ENCODE measurements around the gene SCO2.

SCO2 gene

GRCh38 chr22:50498322-50498890 is 27.0 kb downstream of the SCO2 start:
- peak; percentile 85 for TF ChIP-seq CTCF (conservative IDR thresholded peaks at IDR 0.05; ENCODE audit: control insufficient read depth, insufficient read depth, low read depth, low read length)
- DNase-seq (ENCODE audit: low read depth): peak; percentile 66
- H3K4me3 ChIP-seq (ENCODE audit: control insufficient read depth, low read depth, low read length): no peak overlapping the region

DNA sequence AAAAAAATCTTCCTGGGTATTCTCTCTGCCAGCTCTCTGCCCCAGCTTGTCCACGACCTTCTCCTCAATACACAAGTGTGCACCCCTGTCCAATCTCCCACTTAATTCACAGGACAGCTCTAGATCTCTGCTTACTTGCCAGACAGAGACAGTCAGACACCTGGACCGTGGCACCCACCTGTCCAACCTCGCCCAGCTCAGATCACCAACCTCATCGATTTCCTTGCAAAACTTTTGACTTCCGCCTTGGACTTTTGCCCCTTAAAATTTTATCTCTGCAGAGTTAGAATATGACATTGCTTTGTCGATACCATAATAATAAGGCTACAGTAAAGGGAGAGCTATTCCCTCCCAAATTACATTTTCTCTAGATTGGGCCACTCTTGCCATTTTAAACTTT is 28.3 kb downstream of the SCO2 start:
- no peak overlapping the region for H3K4me3 ChIP-seq (ENCODE audit: control insufficient read depth, low read depth, low read length)
- DNase-seq (ENCODE audit: low read depth): no peak
- TF ChIP-seq CTCF (conservative IDR thresholded peaks at IDR 0.05; ENCODE audit: control insufficient read depth, insufficient read depth, low read depth, low read length): no peak

DNA sequence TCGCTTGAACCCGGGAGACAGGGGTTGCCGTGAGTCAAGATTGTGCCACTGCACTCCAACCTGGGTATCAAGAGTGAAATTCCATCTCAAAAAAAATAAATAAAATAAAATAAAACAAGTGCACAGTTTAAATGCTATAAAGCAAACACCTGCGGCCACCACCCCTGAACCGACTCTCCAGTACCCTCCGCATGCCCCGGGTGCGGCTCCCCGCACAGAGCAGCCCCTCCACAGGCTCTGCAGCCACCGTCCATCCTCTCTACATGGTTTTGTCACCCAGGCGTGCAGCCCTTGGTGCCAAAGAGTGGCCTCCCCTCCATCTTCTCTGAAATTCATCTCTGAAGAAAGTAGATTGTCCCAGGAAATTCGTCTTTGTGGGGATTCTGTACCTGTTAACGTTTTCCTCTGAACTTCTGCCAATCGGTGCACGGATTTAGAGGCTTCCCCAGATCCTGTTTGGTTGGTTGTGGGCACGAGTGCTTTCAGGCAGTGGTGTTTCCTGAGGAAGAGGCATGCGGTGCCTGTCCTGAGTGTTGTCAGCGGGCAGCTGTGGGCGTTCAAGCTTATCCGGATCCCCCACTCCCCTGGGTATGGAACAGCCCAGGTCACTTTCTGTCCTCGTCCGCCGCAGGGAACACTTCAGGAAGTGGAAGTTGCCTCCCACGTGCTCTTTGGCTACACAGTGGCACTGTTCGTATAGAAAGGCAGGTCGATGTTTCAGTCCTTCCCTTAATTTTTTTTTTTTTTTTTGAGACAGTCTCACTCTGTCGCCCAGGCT is 34.7 kb downstream of the SCO2 start:
- no peak overlapping the region for H3K4me3 ChIP-seq (ENCODE audit: control insufficient read depth, low read depth, low read length)
- no peak for DNase-seq (ENCODE audit: low read depth)
- TF ChIP-seq CTCF (conservative IDR thresholded peaks at IDR 0.05; ENCODE audit: control insufficient read depth, insufficient read depth, low read depth, low read length): no peak

GRCh38 chr22:50489363-50490243 is 35.8 kb downstream of the SCO2 start:
- no peak for TF ChIP-seq CTCF (conservative IDR thresholded peaks at IDR 0.05; ENCODE audit: control insufficient read depth, insufficient read depth, low read depth, low read length)
- no peak for DNase-seq (ENCODE audit: low read depth)
- no peak overlapping the region for H3K4me3 ChIP-seq (ENCODE audit: control insufficient read depth, low read depth, low read length)

DNA sequence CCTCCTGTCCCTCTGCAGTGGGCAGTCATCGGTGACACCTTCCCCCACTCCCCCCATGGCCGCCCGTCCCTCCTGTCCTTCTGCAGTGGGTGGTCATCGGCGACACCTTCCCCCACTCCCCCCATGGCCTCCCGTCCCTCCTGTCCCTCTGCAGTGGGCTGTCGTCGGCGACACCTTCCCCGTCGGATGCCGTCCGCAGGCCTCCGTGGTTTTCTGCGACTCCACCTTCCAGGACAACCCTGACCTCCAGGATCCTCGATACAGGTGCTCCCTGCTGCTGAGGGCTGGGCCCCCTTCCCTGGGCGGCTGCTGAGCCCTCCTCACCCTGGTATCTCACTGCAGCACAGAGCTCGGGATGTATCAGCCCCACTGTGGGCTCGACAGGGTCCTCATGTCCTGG is 36.5 kb downstream of the SCO2 start:
- no peak overlapping the region for H3K4me3 ChIP-seq (ENCODE audit: control insufficient read depth, low read depth, low read length)
- DNase-seq (ENCODE audit: low read depth): no peak
- no peak for TF ChIP-seq CTCF (conservative IDR thresholded peaks at IDR 0.05; ENCODE audit: control insufficient read depth, insufficient read depth, low read depth, low read length)

DNA sequence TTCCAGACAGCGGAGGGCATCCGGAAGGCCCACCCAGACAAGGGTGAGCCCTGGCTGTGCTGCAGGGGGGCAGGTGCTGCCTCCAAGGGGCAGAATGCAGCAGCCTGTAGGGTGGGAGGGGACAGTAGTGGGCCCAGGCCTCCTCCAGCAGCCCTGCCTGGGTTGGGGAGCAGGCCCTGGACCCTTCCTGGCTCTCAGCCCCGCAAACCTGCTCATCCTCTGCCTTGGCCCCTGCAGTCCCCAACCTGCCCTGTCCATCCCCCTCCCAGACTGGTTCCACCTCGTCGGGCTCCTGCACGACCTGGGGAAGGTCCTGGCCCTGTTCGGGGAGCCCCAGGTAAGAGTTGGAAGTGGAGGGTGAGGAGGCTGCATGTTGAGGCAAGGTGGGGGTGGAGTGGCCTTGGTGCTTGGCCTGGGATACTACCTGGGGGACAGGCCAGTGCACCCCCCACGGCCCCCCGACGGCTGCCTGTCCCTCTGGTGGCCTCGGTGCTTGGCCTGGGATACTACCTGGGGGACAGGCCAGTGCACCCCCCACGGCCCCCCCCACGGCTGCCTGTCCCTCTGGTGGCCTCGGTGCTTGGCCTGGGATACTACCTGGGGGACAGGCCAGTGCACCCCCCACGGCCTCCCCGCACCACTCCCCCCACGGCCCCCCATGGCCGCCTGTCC is 37.3 kb downstream of the SCO2 start:
- no peak for DNase-seq (ENCODE audit: low read depth)
- no peak overlapping the region for H3K4me3 ChIP-seq (ENCODE audit: control insufficient read depth, low read depth, low read length)
- no peak for TF ChIP-seq CTCF (conservative IDR thresholded peaks at IDR 0.05; ENCODE audit: control insufficient read depth, insufficient read depth, low read depth, low read length)
